Trophoblast cell (in vitro differentiated cells and primary cell): ENCODE measurements around the gene MARCHF7. TPM values are rescaled to one million over a fixed set of nuclear protein-coding genes. Genes with fewer than 3 reads are reported as not detected.
"Not testable (repeated sequence)": the region's sequence is repeated elsewhere in the genome, so short reads cannot be mapped to it uniquely, and the experiment has no call there.

ENCODE experiments used
- DNase-seq, 2 donors: peaks; one replicate each; pipeline ENCODE4 v3.0.0-alpha.2; 2016
- H2AFZ ChIP-seq: 2 replicates; pipeline ENCODE4 v1.6.1; 2013; ENCODE audit warnings: low read length, moderate library complexity, mild to moderate bottlenecking; ENCODE audit not compliant: insufficient read depth, poor library complexity
- H2AK5ac ChIP-seq: 2 replicates; pipeline ENCODE4 v1.6.1; 2013; ENCODE audit warnings: mild to moderate bottlenecking, low read length
- H2BK120ac ChIP-seq: 2 replicates; pipeline ENCODE4 v1.6.1; 2013; ENCODE audit warnings: low read length, mild to moderate bottlenecking, moderate library complexity; ENCODE audit not compliant: insufficient read depth, poor library complexity
- H2BK12ac ChIP-seq: 2 replicates; pipeline ENCODE4 v1.6.1; 2013; ENCODE audit warnings: mild to moderate bottlenecking, low read length, moderate library complexity
- H2BK5ac ChIP-seq: 2 replicates; pipeline ENCODE4 v1.6.1; 2013; ENCODE audit warnings: low read length, low read depth, moderate library complexity, mild to moderate bottlenecking; ENCODE audit not compliant: poor library complexity
- H3K14ac ChIP-seq: 2 replicates; pipeline ENCODE4 v1.6.1; 2013; ENCODE audit warnings: mild to moderate bottlenecking, low read length
- H3K18ac ChIP-seq: 2 replicates; pipeline ENCODE4 v1.6.1; 2013; ENCODE audit warnings: mild to moderate bottlenecking, low read length
- H3K23ac ChIP-seq: 2 replicates; pipeline ENCODE4 v1.6.1; 2013; ENCODE audit warnings: low read length
- H3K27ac ChIP-seq: 2 replicates; pipeline ENCODE4 v1.5.1; 2013; ENCODE audit warnings: low read depth, mild to moderate bottlenecking, inconsistent platforms, low read length, moderate library complexity
- H3K27me3 ChIP-seq: 2 replicates; pipeline ENCODE4 v1.6.1; 2013; ENCODE audit warnings: inconsistent platforms, mild to moderate bottlenecking, low read length, moderate library complexity; ENCODE audit not compliant: insufficient read depth
- H3K36me3 ChIP-seq, 2 experiments: 1 replicate in 1 of 2; 2 replicates in 1 of 2; pipeline ENCODE4 v1.6.1; 2013; ENCODE audit warnings: low read length in 2 of 2, mild to moderate bottlenecking in 2 of 2, moderate library complexity in 1 of 2; ENCODE audit not compliant: insufficient read depth in 2 of 2, control insufficient read depth in 1 of 2
- H3K4ac ChIP-seq: 2 replicates; pipeline ENCODE4 v1.6.1; 2013; ENCODE audit warnings: low read depth, mild to moderate bottlenecking, low read length, moderate library complexity
- H3K4me1 ChIP-seq, 2 experiments: 1 replicate in 1 of 2; 2 replicates in 1 of 2; pipeline ENCODE4 v1.6.1; 2013; ENCODE audit warnings: low read length in 2 of 2, mild to moderate bottlenecking in 2 of 2, moderate library complexity in 1 of 2; ENCODE audit not compliant: insufficient read depth in 2 of 2, control insufficient read depth in 1 of 2
- H3K4me2 ChIP-seq: 2 replicates; pipeline ENCODE4 v1.6.1; 2013; ENCODE audit warnings: inconsistent platforms, mild to moderate bottlenecking, low read length, moderate library complexity
- H3K4me3 ChIP-seq: 2 replicates; pipeline ENCODE4 v1.5.1; 2013; ENCODE audit warnings: mild to moderate bottlenecking, low read depth, low read length, inconsistent platforms
- H3K79me1 ChIP-seq: one replicate; pipeline ENCODE4 v1.6.1; 2013; ENCODE audit warnings: low read length
- H3K79me2 ChIP-seq: 2 replicates; pipeline ENCODE4 v1.6.1; 2013; ENCODE audit warnings: low read length, mild to moderate bottlenecking; ENCODE audit not compliant: control insufficient read depth, insufficient read depth, poor library complexity
- H3K9ac ChIP-seq: 2 replicates; pipeline ENCODE4 v1.6.1; 2013; ENCODE audit warnings: mild to moderate bottlenecking, low read length
- H3K9me3 ChIP-seq: 2 replicates; pipeline ENCODE4 v1.6.1; 2013; ENCODE audit warnings: low read depth, mild to moderate bottlenecking, control low read depth, inconsistent platforms, low read length; ENCODE audit not compliant: insufficient read depth
- H4K12ac ChIP-seq: 2 replicates; pipeline ENCODE4 v1.6.1; 2013; ENCODE audit warnings: low read depth, mild to moderate bottlenecking, low read length, moderate library complexity
- H4K8ac ChIP-seq: 2 replicates; pipeline ENCODE4 v1.6.1; 2013; ENCODE audit warnings: low read depth, mild to moderate bottlenecking, low read length, moderate library complexity
- H4K91ac ChIP-seq: one replicate; pipeline ENCODE4 v1.6.1; 2013; ENCODE audit warnings: low read depth, mild to moderate bottlenecking, low read length, moderate library complexity
- WGBS: extraction: QIAGEN DNeasy Blood & Tissue Kit; methylation state at CpG from one replicate; pipeline ENCODE4 v1.1.7; 2013; ENCODE audit warnings: missing lambda C conversion rate; ENCODE audit not compliant: insufficient read length, insufficient coverage; ENCODE audit errors: extremely low coverage; 5-methylcytosine and 5-hydroxymethylcytosine counted together
- polyA plus RNA-seq: library from polyadenylated mRNA; stranded (reverse); fragments of 200-250 nt; gene quantifications from 2 replicates; pipeline ENCODE4 v1.2.3, GENCODE V29; 2013

MARCHF7 gene
- polyA plus RNA-seq = 97.9 and 101 TPM in 2 replicates

- H3K27me3 ChIP-seq = no peaks in the 10 kb centered on the region
- H2BK120ac ChIP-seq = peak within 1 kb of the TSS; percentile 95
- H3K4ac ChIP-seq = peak within 1 kb of the TSS; percentile 99
- H3K9ac ChIP-seq = peak within 1 kb of the TSS; percentile 100
- DNase-seq = peak; percentile 94 to 97
- H3K79me1 ChIP-seq = peaks cover 10% of the 10 kb centered on the region
- peak within 1 kb of the TSS; percentile 97 for H4K91ac ChIP-seq
- H2BK5ac ChIP-seq = peak within 1 kb of the TSS; percentile 99
- H3K4me1 ChIP-seq = peaks cover 6 to 11% of the 10 kb centered on the region in 2 experiments
- H4K12ac ChIP-seq = peak within 1 kb of the TSS; percentile 91
- H2BK12ac ChIP-seq = no peak within 1 kb of the TSS
- H3K14ac ChIP-seq = peak within 1 kb of the TSS; percentile 98
- no peaks in the 10 kb centered on the region for H3K9me3 ChIP-seq
- peak within 1 kb of the TSS; percentile 99 for H3K27ac ChIP-seq
- H3K79me2 ChIP-seq = peaks cover 22% of the 10 kb centered on the region
- no peak within 1 kb of the TSS for H3K23ac ChIP-seq
- no CpG with 5 or more reads among the region's 72 CpGs for WGBS
- peak within 1 kb of the TSS; percentile 98 for H3K18ac ChIP-seq
- peak within 1 kb of the TSS; percentile 79 for H2AFZ ChIP-seq
- H3K36me3 ChIP-seq = peaks cover 9 to 14% of the 10 kb centered on the region in 2 experiments
- H4K8ac ChIP-seq = peak within 1 kb of the TSS; percentile 96
- H3K4me2 ChIP-seq = peak within 1 kb of the TSS; percentile 64
- H2AK5ac ChIP-seq = peak within 1 kb of the TSS; percentile 88
- peak within 1 kb of the TSS; percentile 100 for H3K4me3 ChIP-seq
Observed at GRCh38 chr2:159712143-159712928, at the start of gene MARCHF7. Gene MARCHF7, plus strand, starts transcription at chr2:159712506. Its CDS starts 16,517 bp downstream, at chr2:159729023.

GRCh38 chr2:159667423-159667822 lies 44.9 kb upstream of the MARCHF7 start:
- H4K91ac ChIP-seq, H3K9ac ChIP-seq, H4K12ac ChIP-seq, H3K4me3 ChIP-seq, H3K27me3 ChIP-seq, H3K18ac ChIP-seq, H3K79me2 ChIP-seq, H3K23ac ChIP-seq, H3K4me1 ChIP-seq, H3K79me1 ChIP-seq, H4K8ac ChIP-seq, DNase-seq, H2BK120ac ChIP-seq, H3K27ac ChIP-seq, H2AFZ ChIP-seq, H3K14ac ChIP-seq, H3K36me3 ChIP-seq, H2BK12ac ChIP-seq, H3K4me2 ChIP-seq, H3K9me3 ChIP-seq, H2AK5ac ChIP-seq, H3K4ac ChIP-seq, H2BK5ac ChIP-seq: not testable (repeated sequence)
- WGBS = no CpG with 5 or more reads among the region's 3 CpGs

- Histone ChIP-seq H2BK120ac (no peak overlapping the region), H3K18ac (no peak overlapping the region), H3K4me3 (no peak overlapping the region), H3K4me2 (no peak overlapping the region), H3K27ac (no peak overlapping the region), H3K14ac (no peak overlapping the region), H3K4ac (no peak overlapping the region), H2AFZ (no peak overlapping the region), H2BK12ac (no peak overlapping the region), H4K8ac (no peak overlapping the region), H3K9ac (no peak overlapping the region), H3K79me1 (no peaks in the 10 kb centered on the region), H3K27me3 (no peaks in the 10 kb centered on the region), H4K12ac (no peak overlapping the region), H3K79me2 (no peaks in the 10 kb centered on the region), H3K9me3 (no peaks in the 10 kb centered on the region), H4K91ac (no peak overlapping the region), H3K4me1 (no peaks in the 10 kb centered on the region), H3K36me3 (no peaks in the 10 kb centered on the region), H2AK5ac (no peak overlapping the region), H2BK5ac (no peak overlapping the region), H3K23ac (no peak overlapping the region)
- WGBS = no CpG with 5 or more reads among the region's 3 CpGs
- DNase-seq = no peak
Observed at GRCh38 chr2:159671047-159671446, 41.3 kb upstream of the MARCHF7 start.

GRCh38 chr2:159677654-159678053 lies 34.7 kb upstream of the MARCHF7 start:
- DNase-seq = peak in 1 of 2 donors; percentile 7
- Histone ChIP-seq H2AK5ac (no peak overlapping the region), H2BK12ac (no peak overlapping the region), H3K23ac (no peak overlapping the region), H2BK5ac (no peak overlapping the region), H4K12ac (no peak overlapping the region), H3K27me3 (no peaks in the 10 kb centered on the region), H2AFZ (no peak overlapping the region), H3K36me3 (no peaks in the 10 kb centered on the region), H3K9ac (no peak overlapping the region), H3K18ac (no peak overlapping the region), H3K4me1 (no peaks in the 10 kb centered on the region), H4K91ac (no peak overlapping the region), H4K8ac (no peak overlapping the region), H3K79me2 (no peaks in the 10 kb centered on the region), H3K79me1 (no peaks in the 10 kb centered on the region), H3K14ac (no peak overlapping the region), H3K4ac (no peak overlapping the region), H3K27ac (no peak overlapping the region), H2BK120ac (no peak overlapping the region), H3K9me3 (no peaks in the 10 kb centered on the region), H3K4me2 (no peak overlapping the region), H3K4me3 (no peak overlapping the region)
- WGBS = no CpG with 5 or more reads among the region's 1 CpG
